Measurements from ENCODE around the gene PPP5C.

- TF ChIP-seq POLR2A (IDR thresholded peaks at IDR 0.05; ENCODE audit: low read length) (no peak), GATA1 (IDR thresholded peaks at IDR 0.05; ENCODE audit: low read depth, low read length) (no peak)
These were observed 15.0 kb downstream of the PPP5C start for GRCh38 chr19:46361915-46362314.

Measured in erythroblast (primary cell).